Esophagus squamous epithelium (tissue), 4 donors: ENCODE measurements around the gene NGLY1.

ENCODE experiments used
- POLR2A ChIP-seq, 4 donors: fragments of 450-650 bp; IDR thresholded peaks; one replicate each; pipeline ENCODE4 v1.6.1; 2017; ENCODE audit warnings: antibody characterized with exemption in 4 of 4, mild to moderate bottlenecking in 4 of 4, moderate library complexity in 3 of 4
- TF ChIP-seq, protein P1 (sequence below), 6 experiments: fragments of 450-650 bp in 4 of 6; fragments of 200-600 bp in 2 of 6; sonication (generic) in 2 of 6; IDR thresholded peaks; one replicate each; pipeline ENCODE4 v1.5.1; 2016 to 2019; ENCODE audit warnings: antibody characterized with exemption in 6 of 6, mild to moderate bottlenecking in 4 of 6, moderate library complexity in 4 of 6

DNA sequence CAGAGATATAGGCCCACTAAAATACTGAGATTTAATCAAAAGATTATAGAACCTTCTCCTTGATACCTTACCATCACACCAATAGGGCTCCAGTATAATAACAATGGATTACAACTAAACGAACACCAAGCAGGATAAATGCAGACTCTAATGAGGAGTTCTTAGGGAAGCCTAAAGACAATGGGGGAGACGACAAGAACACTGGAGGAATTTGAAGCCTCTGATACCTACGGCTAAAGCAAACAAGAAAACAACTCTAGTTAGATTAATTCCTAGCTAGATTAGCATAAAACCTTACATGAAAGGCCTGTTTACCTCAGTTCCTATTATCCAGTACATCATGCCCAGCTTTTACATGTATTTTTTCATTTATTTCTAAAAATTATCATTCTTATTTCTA lies 35.1 kb downstream of the NGLY1 start:
- TF ChIP-seq, protein P1, sequence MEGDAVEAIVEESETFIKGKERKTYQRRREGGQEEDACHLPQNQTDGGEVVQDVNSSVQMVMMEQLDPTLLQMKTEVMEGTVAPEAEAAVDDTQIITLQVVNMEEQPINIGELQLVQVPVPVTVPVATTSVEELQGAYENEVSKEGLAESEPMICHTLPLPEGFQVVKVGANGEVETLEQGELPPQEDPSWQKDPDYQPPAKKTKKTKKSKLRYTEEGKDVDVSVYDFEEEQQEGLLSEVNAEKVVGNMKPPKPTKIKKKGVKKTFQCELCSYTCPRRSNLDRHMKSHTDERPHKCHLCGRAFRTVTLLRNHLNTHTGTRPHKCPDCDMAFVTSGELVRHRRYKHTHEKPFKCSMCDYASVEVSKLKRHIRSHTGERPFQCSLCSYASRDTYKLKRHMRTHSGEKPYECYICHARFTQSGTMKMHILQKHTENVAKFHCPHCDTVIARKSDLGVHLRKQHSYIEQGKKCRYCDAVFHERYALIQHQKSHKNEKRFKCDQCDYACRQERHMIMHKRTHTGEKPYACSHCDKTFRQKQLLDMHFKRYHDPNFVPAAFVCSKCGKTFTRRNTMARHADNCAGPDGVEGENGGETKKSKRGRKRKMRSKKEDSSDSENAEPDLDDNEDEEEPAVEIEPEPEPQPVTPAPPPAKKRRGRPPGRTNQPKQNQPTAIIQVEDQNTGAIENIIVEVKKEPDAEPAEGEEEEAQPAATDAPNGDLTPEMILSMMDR (IDR thresholded peaks at IDR 0.05), result no peak
- TF ChIP-seq POLR2A (IDR thresholded peaks at IDR 0.05), result no peak
